ENCODE results near the gene CTU1.

DNA sequence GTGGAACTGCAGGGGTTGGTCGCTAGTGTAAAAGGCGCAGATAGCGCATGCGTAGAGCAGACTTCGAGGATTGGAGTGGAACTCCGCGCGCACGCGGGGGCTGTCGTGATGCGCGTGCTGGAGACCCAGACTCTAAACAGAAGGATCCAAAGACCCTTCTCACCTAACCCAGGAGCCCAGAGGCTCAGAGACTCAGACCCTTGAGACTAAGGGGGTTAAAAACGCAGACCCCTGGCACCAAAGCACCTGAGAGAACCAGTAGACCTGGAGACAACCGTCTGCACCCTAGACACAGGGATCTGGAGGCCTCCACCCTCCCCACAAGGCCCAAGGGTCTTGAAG is 567 bp upstream of the CTU1 start:
- no peak for TF ChIP-seq CTCF (IDR thresholded peaks at IDR 0.05)
- TF ChIP-seq, protein P1, sequence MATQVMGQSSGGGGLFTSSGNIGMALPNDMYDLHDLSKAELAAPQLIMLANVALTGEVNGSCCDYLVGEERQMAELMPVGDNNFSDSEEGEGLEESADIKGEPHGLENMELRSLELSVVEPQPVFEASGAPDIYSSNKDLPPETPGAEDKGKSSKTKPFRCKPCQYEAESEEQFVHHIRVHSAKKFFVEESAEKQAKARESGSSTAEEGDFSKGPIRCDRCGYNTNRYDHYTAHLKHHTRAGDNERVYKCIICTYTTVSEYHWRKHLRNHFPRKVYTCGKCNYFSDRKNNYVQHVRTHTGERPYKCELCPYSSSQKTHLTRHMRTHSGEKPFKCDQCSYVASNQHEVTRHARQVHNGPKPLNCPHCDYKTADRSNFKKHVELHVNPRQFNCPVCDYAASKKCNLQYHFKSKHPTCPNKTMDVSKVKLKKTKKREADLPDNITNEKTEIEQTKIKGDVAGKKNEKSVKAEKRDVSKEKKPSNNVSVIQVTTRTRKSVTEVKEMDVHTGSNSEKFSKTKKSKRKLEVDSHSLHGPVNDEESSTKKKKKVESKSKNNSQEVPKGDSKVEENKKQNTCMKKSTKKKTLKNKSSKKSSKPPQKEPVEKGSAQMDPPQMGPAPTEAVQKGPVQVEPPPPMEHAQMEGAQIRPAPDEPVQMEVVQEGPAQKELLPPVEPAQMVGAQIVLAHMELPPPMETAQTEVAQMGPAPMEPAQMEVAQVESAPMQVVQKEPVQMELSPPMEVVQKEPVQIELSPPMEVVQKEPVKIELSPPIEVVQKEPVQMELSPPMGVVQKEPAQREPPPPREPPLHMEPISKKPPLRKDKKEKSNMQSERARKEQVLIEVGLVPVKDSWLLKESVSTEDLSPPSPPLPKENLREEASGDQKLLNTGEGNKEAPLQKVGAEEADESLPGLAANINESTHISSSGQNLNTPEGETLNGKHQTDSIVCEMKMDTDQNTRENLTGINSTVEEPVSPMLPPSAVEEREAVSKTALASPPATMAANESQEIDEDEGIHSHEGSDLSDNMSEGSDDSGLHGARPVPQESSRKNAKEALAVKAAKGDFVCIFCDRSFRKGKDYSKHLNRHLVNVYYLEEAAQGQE (IDR thresholded peaks at IDR 0.05; ENCODE audit: insufficient read depth in 1 of 2, low read depth in 2 of 2, low read length in 1 of 2), result no peak
- TF ChIP-seq POLR2AphosphoS5 (IDR thresholded peaks at IDR 0.05; ENCODE audit: low read depth, low read length), result no peak

Data from Panc1 (cell line).